T-helper 2 cell (primary cell): ENCODE results near the gene FLT1.

Experiments
- DNase-seq, 5 experiments: peaks; one replicate each; pipeline versions ENCODE4 v3.0.0 to v3.0.0-alpha.2; 2012 to 2022

The FLT1 gene

DNA sequence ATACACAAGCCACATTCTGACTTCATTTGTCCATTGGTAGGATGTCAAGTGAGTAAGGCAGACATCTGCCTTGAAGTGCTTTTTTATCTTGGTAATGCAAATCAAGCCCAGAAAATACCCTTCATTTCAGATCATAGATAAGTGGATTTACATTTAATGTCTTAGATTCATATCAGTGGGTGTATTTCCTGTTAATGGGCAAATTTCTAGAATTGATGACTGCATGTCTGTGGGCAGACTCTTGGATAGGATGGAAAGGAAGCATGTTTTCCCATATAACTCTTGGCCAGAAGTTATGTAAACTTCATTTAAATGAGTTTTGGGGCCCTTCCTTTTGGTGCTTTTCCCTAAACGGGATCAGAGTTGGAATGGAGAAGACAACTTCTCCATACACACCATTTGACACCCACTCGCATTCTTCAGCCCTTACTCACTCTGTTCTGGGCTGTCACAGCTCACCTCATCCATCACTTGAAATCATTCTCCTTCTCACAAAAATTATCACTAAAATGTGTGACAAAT lies 154.6 kb downstream of the FLT1 start:
- peak in 1 of 5 experiments; percentile 24 for DNase-seq

DNA sequence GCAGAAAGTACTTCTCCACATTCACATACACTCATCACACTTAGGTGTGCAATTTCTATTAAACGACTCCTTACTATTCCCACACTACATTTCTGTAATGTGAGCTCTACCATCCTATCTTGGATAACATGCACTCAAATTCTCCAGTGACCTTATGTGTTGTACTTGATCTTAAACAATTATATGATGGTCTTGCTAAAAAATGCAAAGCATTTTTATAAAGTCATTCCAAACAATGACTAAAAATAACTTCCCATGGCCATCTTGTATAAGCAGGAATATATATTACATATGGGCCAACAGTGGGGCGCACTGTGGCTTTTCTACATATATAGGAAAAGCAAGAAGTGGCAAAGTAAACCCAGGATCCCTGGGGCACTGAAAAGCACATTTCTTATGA lies 155.5 kb downstream of the FLT1 start:
- DNase-seq: no peak

DNA sequence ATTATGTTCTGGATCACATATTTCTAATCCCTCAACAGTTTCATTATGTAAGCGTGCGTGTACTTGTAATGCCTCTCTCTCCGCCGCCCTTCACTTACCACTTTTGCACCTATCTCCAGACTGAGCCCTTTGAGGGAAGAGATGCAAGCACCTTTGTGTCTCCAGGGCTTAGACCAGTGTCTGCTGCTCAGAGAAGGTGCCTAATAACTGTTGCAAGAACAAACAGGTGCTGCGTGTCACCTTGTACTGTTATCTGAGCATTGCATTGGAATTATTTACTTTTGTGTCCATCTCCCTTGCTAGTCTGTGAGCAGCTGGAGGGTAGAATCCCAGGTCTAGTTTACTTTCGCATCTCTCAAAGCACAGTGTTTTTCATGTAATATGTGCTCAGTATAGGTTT lies 156.2 kb downstream of the FLT1 start:
- no peak for DNase-seq

DNA sequence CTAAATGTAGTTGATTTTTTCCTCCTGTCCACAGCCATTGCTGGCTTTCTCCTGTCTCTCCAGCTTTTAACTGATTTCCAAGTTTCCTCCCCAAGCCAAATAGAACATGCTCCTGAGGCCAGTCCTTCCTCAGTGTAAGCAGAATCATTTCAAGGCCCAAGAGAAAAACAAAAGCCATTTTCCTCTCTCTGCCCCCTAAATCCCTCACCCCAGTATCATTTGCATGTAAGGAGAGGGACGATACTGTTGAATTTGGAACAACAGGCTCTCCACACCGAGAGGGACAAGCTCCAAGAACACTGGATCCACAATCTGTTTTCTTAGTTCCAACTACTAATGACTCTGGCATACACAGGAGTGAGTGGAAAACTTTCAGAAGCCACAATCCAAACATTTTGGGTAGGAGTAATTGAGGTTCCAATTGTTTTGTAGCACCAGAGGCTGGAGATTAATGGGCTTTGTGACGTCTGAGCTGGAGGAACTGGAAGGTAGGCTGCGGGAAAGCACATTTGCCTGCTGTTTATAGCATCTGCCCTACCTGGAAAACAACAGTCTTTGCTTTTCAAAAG lies 156.8 kb downstream of the FLT1 start:
- DNase-seq: no peak

DNA sequence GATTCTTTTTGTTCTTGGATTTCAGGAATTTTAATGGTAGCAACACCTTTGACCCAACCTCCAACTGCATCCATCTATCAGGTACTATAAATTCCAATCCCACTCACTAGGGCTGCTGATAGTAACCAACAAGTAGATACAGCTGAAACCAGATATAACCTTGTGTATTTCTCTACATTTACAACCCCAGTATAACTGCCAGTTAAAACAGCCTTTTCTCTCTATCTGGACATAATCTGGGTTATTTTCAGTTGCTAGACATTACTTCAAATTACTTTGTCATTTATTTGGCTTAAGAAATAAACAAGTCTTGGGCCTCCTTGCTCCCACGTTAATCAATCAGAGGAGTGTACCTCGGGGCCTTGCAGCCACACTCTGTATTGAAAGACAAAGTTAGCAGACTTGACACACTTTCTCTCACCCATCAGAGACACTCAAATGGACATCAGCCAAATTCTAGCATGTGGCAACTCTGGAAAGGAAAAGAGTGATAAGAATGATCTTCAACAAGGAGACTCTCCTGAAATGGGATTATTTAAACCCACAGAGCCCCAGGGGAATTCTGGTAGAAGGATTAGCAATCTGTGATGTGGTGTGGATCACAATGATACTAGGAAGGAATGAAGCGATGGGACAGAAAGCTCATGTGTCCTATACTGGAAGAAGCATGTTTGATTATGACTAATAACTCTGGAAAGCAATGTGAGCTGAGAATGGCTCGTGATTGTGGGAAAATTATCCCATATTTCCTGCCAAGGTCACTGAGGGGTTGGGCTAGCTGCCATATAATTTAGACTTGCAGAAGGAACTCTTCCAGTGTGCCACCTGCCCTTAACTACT lies 157.5 kb downstream of the FLT1 start:
- DNase-seq: no peak

DNA sequence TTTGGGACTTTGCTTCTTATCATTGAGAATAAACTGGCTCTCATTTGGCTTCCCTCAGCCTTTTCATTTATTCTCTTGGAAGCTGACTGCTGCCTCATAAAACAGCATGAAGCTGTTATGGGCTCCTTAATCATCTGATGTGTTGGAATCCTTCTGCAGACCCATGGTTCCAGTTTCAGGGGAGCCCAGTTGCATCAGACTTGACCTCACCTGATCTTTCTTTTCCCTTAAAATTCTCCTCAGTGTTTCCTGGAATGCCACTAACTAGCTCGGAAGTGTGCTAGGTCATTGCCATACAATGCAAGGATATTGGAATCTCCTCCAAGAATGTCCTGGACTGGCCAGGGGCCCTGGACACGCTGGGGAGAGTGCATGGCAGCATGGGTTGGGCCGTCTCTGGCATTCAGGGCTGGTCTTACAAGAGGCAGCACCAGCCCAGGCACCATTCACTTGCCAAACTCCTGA lies 158.7 kb downstream of the FLT1 start:
- no peak for DNase-seq

DNA sequence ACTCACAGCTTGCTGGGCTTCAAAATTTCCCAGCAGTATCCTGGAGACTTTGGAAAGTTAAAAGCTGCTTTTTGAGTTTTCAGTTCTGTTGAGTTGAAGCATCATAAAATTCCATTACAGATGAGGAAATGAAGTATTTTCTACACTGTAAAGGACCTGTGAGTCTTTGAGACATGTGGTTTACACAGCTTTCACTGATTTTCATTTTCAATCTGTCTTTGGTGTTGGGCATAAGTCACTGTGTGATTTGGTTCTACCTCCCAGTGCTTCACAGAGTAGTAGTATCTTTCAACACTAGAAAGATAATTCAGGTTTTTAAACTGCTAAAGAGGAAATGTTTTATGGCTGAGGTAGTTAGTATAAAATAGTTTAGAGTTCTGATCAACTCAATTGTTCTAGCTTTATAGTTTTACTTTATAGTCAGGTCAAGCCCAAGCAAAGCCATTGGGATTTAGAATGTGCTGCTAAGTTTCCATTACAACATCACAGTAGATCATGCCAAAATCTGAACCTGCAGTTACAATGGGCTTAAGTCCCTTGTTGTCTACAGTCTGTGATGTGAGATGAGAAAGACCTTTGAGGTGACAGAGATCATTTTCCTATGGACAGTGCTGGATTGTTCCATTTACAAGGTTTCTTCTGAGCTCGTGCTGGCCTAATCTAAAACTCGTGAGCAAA lies 161.6 kb downstream of the FLT1 start:
- no peak for DNase-seq

DNA sequence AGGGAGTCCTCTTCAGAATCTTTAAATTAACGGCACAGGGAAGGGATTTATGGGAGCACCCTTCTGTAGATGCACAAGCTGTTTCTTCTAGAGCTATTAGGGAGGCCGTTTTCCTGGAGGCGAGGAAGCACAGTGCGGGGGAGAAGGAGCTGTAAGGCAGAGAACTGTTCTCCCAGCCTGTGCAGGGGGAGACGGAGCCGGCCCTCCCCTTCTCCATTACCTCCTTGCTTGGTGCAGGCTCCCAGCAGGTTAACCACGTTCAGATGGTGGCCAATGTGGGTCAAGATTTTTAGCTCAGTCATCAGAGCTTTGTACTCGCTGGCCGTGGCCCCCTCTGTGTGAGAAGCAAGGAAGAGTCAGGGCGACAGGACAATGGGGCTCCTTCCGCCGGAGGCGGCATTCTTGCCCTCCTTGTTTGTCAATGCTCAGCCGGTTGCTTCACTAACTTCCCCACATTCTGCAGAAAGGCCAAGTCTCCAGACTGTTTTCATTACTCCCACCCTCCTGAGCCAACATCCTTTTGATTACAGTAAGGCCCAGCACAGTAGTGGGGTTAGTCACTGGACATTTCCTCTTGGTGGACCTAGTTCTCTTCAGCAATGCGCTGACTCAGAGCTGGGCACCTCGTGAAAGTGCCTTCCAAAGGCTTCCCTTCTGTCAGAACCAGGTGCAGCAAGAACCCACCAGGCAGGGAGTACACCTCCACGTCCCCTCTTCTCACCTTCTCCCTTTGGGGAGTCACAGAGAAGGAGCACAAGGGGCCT lies 165.4 kb downstream of the FLT1 start:
- DNase-seq: no peak

DNA sequence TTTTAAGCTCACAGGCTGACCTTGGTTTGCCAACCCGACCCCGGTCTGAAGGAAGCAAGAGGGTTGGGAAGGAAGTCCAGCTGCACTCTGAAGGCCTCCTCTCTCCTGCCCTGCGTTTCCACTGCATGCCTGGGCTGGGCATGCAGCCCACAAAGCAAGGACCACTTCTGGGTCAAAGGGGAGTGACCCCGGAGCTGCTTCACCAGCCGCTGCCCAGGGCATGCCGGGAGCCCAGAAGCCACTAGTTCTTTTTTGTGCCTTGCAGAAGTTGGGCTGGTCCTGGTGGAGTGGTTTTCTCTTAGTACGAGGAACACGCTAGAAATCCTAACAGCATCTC lies 166.7 kb downstream of the FLT1 start:
- no peak for DNase-seq

DNA sequence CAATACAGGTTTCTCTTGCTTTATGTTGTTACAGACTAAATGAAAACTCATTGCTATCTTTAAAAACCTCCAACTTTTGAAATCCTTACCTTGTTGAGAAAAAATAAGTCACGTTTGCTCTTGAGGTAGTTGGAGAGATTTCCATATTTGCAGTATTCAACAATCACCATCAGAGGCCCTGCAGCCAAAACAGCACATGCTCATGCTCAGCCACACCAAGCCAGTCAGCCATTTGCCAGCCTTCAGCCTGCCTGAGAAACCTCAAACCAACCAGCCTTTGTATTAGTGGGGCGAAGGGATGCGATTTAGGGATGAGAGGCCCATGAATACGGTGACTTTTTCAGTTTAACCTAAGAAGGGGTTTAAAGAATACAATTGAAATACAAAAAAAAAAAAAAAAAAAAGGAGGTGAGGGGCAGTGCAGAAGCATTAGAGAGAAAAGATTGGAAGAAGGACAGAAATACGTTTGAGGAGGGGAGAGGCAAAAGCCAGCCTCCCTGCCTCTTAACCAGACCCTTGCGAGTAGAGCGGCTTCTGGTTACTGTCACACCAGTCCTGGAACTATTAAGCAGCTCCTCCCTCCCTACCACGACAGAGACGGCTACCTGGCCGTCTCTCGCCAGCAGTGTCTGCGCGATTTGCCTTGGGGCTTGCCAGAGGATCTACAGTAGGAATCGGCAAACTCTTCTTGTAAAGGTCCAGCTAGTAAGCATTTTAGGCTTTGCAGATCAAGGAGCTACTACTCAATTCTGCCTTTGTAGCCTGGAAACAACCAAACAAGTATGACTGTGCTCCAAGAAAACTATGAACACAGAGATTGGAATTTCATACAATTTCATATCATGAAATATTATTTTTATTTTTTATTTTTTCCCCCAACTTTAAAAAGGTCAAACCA lies 167.3 kb downstream of the FLT1 start:
- no peak for DNase-seq

DNA sequence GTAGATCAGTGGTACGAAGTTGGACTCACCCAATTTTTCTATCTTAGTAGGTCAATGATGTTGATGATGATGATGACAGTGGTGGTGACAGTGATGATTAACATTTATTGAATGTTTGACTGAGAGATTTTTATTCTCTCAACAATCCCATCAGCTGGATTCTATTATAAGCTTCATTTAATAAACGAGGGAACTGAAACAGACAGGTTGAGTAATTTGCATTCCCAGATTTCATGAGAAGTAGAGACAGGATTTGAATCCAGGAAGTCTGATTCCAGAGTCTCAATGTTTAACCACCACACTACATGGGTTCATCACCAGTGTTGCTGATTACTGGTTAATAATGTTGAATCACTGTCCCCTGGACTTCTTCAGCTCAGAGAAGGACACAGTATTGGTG lies 168.9 kb downstream of the FLT1 start:
- no peak for DNase-seq

DNA sequence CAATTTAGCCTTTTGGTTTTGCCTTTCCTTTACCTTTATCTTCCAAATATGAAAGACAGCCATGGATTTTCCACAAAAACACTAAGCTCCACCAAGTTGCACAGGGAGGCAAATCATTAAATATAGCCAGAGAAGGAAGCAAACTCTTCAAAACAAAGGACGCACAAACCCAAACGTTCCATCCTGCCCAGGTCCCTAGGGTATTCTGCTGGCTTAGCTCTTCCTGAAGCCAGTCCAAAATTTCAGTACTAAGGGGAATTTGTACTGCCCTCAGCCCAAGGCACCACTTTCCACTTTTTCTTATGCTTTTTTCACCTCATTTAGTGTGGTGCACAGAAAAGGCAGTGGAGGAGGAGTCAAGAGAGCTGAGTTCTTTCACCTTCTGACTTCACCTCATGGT lies 169.9 kb downstream of the FLT1 start:
- no peak for DNase-seq

DNA sequence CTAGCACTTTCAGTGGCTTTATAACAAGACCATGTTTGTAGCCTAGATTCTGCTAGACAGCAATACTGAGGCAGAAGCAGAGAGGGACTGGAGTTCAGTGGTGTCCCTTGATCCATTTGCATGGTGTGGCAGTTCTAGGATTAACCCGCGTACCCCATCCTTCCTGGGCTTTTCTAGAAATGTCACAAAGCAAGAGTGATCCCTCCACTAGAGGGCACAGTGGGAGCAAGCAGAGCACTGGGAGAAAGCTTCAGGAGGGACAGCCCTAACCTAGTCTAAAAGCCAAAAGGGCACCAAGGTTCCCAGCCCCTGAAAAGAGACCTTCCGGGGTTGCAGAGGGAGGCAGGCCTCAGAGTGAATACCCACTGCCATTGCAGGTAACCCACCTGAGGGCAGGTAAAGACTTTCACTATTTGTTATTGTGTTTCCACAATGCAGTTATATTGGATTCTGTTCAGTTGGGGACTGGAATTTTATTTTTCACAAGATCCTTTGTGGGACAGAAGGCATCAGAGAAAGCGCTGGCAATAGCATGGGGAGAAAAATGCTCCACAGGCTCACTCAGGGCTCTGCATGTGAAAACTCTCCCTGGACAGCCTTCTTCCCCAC lies 170.6 kb downstream of the FLT1 start:
- peak in 3 of 5 experiments; percentile 7 to 63 (median 7) for DNase-seq

DNA sequence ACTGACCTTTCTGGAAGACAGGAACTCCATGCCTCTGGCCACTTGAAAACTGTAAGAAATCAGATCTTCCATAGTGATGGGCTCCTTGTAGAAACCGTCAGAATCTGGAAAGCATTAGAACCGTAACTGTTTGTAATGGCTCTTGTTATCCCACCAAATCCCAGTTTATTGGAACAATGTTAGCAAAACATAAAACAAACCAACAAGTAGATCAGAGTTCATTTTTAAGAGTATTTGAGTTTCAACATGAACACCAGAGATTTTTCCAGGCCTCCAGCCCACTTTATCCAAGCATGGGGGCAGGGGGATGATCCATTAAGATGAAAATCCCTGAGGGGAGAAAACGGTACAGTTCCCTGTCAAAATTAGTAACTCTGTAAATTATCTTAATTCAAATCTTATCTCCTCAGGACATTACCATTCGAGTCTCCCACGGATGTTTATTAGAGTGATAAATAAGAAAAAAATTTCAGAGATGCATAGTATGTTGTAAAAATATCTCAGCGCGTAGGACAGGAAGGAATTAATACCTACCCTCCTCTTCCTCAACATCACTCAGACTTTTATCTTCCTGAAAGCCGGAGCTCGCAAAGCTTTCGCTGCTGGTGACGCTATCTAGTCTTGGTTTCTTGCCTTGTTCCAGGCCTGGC lies 172.5 kb downstream of the FLT1 start:
- DNase-seq: no peak

DNA sequence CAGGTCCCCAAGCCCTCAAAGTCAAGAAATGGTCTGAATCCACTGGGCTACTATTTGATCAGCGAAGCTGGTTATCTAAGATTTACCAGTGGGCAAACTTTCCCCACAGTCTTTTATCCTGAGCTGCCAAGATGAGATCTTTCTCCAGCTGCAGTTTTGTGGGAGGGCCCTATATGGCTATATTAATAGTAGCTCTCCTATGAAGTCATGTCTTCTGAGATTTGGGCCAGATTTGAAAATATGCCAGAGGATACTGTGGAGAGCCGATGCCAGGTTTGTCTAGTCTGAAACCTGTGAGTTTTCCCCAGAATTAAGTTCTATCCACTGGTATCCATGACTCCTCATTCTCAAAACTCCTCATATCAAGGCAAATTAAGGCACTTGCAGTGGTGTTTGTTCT lies 173.2 kb downstream of the FLT1 start:
- no peak for DNase-seq

DNA sequence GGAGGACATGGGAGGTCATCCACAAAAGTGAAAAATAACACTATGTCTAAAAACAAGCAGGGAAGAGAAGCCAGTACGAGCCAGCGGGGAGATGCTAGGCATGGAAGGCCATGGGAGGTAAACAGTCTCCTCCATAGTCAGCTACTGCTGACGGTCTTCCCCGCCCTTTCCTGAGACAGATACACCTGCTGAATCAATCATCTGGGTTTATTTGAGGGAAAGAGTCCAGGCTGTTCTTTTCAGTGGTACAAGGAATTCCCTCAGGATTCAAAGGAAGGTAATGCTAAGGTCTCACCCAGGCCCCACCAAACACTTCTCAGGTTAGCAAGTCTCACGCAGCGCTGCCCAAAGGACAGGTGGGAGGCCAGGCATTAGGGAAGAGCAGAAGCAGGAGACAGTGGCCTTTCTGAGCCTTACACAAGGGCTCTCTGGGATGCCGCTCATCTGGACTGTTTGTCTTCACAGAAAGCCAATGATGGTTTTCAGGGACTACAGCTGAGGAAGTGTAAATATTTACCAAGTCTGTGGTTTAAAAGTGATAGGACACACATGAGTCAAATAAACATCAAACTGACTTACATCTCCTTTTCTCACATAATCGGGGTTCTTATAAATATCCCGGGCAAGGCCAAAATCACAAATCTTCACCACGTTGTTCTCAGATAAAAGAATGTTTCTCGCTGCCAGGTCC lies 173.9 kb downstream of the FLT1 start:
- no peak for DNase-seq

DNA sequence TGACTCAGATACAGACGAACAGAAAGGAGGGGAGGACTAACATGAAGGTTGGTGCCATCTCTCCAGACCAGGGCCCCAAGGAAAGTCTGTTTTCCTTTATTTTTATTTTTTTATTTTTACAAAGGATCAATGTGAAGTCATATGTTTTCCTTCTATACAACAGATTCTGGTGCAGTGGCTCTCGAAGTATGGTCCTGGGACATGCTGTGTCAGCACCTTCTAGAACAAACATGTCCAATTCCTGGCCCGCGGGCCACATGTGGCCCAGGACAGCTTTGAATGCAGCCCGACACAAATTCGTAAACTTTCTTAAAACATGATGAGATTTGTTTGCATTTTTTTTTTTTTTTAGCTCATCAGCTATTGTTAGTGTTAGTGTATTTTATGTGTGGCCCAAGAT lies 174.7 kb downstream of the FLT1 start:
- DNase-seq: no peak

DNA sequence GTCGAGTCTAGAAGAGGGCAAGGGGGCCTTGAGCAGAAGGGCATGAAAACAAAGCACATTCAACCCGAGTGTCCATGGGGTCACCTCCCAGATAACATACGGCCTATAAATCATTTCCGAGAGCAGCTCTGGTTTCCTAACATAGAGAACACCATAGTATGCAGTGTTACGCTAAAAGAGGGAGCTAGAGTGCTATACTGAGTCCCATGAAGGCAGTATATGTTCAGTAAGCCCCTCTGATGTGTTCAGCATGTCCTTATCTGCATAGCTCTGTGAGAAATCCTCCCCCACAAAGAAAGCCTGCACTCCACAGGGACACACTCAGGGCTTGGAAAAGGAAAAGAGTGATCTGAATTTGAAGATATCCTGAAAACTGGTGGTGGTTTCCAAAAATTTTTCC lies 175.4 kb downstream of the FLT1 start:
- no peak for DNase-seq

DNA sequence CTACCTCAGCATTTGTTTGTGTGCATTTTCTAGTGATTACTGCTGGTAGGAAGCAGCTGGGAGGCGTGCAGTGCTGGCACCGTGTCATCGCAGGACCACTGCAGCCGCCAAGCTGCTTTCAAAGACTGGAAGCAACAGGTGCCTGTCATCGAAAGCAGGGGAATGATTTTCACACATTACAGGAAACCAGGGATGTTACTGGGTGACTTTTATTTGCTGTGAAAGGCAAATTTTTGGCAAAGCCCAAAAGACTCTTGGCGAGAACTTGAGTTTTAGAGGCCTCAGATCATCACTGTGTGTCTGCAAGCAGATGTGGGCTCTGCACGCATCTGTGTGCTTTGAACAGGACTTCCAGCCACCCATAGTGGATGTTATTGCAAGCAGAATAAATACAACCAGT lies 176.4 kb downstream of the FLT1 start:
- no peak for DNase-seq

DNA sequence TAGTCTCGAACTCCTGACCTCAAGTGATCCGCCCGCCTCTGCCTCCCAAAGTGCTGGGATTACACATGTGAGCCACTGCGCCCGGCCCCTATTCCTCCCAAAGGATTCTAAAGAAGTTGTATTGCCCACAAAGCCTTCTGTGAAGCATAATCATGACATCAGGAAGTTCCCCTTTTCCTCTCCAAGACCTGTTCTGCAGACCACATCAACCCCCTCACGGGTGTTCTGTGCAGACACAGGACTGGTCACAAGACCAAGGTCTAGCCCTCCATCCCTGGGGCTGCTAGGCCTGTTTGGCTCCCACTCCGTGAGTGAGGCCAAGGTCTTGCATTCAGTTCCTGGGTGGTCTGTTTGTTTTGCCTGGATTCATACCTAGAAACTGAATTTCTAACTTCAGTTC lies 178.1 kb downstream of the FLT1 start:
- no peak for DNase-seq
